Fibroblast of pulmonary artery (primary cell): ENCODE measurements around the gene AFAP1L1.

Source experiments
- DNase-seq: peaks from one replicate; pipeline ENCODE4 v3.0.0-alpha.2; 2010; ENCODE audit warnings: low read depth
- H3K4me3 ChIP-seq: replicated peaks from 2 replicates; pipeline ENCODE4 v1.5.1; 2011; ENCODE audit warnings: low read depth, mild to moderate bottlenecking, control low read depth, low read length, moderate library complexity
- TF ChIP-seq, protein P1 (sequence below): IDR thresholded peaks from 2 replicates; pipeline ENCODE4 v1.5.1; 2011; ENCODE audit warnings: mild to moderate bottlenecking, control low read depth, low read length, inconsistent platforms; ENCODE audit errors: missing control alignments

Gene AFAP1L1

DNA sequence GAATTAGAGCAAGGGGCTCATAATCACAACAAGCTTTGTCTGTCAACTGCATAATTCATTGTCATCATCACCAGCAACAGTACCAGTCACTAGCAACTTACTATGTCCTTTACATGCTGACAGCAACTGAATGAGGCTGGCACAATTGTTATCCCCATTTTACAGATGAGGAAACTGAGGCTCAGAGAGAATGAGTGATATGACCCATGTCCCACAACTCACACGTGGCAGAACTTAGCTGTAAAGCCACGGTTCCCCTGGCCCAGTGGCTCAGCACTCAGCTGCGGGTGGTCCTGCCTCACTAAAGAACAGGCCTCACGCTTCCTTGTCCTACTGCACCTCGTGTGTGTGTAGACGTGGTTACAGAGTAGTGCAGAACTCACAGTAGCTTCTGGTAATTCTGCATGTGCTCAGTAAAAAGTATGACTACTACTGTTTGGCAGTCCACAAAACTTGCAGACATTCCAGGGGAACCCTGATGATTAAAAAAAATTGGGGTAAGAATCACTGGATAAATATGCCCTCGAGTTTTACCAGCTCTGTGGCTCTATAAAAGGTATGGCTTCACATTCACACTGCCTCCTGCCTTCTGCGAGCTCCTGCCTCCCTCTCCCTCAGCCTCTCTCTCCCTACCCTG, 30.2 kb downstream of the AFAP1L1 start:
- TF ChIP-seq, protein P1, sequence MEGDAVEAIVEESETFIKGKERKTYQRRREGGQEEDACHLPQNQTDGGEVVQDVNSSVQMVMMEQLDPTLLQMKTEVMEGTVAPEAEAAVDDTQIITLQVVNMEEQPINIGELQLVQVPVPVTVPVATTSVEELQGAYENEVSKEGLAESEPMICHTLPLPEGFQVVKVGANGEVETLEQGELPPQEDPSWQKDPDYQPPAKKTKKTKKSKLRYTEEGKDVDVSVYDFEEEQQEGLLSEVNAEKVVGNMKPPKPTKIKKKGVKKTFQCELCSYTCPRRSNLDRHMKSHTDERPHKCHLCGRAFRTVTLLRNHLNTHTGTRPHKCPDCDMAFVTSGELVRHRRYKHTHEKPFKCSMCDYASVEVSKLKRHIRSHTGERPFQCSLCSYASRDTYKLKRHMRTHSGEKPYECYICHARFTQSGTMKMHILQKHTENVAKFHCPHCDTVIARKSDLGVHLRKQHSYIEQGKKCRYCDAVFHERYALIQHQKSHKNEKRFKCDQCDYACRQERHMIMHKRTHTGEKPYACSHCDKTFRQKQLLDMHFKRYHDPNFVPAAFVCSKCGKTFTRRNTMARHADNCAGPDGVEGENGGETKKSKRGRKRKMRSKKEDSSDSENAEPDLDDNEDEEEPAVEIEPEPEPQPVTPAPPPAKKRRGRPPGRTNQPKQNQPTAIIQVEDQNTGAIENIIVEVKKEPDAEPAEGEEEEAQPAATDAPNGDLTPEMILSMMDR, result no peak
- H3K4me3 ChIP-seq, result no peak overlapping the region
- DNase-seq, result no peak

DNA sequence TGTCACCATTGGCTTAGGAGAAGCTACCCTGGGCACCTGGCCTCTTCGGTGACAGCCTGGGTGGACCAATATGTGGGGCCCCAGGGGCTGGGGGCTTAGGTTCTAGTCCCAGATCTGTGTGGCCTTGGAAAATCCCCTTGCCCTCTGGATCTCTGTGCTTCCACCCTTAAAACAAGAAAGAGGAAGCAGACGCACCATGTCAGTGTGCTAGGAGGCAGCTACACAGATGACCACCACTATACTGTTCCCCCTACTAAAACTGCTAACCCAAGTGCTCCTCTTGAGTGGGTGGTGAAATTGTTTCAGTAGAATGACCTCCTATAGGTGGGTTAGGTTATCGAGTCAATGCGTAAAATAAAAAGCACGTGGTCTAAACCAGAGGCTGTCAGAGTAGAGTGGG, 31.0 kb downstream of the AFAP1L1 start:
- H3K4me3 ChIP-seq, result no peak overlapping the region
- no peak for DNase-seq
- TF ChIP-seq, protein P1, result no peak

DNA sequence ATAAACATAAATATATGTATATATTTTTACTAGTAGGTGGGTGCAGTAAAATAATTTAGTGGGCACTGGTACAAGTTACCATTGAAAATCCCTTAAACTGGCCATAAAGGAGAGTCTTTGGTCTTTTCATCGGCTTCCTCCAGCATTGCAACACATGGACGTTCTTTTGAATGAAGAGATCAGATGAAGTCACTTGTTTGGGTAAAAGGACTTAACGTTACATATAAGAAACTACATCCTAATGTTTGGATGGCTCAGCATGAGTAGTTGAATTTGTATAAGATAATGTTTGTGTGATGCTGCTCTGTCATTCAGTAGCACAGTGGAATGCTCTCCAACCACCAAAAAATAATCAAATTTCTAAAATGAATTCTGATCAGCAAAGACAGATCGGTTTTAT, 31.6 kb downstream of the AFAP1L1 start:
- no peak overlapping the region for H3K4me3 ChIP-seq
- no peak for DNase-seq
- TF ChIP-seq, protein P1, result no peak

DNA sequence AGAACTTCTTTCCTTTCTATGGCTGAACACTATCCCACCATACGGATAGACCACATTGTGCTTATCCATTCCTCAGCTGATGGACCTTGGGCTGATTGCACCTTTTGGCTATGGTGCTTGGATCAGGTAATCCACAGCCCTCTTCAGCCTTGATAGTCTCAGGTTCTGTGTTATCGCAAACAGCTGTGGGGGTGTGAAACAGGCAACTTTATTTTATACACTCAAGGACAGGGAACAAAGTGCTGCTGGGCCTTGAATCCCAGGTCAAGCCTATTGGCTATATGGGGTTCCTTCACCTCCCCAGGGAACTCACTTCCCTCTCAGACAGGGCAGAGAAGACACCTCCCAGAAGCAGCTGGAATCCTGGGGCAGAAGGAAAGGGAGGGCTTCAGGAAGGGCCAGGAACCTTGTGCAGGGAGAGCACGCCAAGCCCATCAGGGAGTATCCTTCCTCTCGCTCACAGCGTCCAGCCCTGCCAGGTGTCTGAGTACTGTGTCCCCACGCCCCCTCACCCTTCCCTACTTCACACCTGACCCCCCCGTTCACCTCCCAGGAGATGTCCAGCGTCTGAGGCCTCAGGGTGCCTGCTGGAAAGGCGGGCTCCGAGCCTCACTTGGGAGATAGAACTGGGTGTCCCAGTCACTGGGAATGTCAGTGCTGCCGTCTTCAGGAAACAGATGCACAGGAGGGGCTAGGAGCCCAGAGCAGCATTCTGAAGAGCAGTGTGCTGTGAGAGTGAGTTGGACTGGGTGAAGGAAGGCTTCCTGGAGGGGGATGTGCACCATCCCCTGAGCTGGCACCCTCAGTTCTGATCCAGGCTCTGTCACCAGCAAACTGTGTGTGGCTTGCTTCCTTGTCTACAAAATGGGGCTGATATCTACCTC, 32.8 kb downstream of the AFAP1L1 start:
- no peak overlapping the region for H3K4me3 ChIP-seq
- TF ChIP-seq, protein P1, result no peak
- DNase-seq, result no peak

DNA sequence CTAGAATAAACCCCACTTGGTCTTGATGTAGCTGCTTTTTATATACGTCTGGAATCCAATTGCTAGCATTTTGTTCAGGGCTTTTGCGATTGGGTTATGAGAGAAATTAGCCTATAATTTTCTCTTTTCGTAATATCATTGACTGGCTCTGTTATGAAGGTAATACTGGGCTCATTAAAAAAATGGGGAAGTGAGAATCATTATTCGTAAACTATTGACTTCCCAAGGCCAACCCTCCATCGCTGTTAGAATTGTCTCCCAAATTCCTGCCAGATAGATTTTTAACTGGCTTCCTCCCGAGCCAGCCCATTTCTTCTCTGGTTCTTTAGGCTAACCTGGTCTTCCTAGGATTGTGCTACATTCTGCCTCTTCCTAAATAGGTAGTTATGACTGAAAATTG, 37.7 kb downstream of the AFAP1L1 start:
- no peak overlapping the region for H3K4me3 ChIP-seq
- no peak for DNase-seq
- TF ChIP-seq, protein P1, result no peak

DNA sequence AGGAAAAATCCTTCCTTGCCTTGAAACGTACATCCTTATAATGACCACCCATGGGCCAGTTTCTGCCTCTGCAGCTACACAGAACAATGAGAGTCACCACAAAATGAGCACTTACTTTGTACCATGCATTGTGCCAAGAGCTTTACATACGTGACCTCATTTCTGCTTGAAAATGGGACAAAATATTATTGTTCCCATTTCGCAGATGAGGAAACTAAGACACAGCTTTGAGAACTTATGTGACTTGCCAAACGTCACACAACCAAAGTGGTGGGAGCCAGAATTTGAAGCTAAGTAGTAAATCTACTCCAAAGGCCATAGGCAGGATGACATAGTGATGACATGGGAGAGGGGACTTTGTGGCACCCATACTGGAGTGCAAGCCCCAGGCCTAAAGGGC, 38.8 kb downstream of the AFAP1L1 start:
- no peak for DNase-seq
- TF ChIP-seq, protein P1, result no peak
- H3K4me3 ChIP-seq, result no peak overlapping the region
